Left ventricle myocardium inferior (tissue), 1 donor: ENCODE results near the gene ARHGAP26. TPM values are rescaled to one million over a fixed set of nuclear protein-coding genes. Genes with fewer than 3 reads are reported as not detected.

ENCODE experiments used
- DNase-seq: peaks from one replicate; pipeline ENCODE4 v3.0.0-alpha.2; 2020
- H3K27ac ChIP-seq: fragments of 200-600 bp; replicated peaks from 2 replicates; pipeline ENCODE4 v1.8.0; 2021
- H3K27me3 ChIP-seq: fragments of 200-600 bp; 2 replicates; pipeline ENCODE4 v1.8.0; 2021; ENCODE audit warnings: low read depth
- H3K36me3 ChIP-seq: fragments of 200-600 bp; 2 replicates; pipeline ENCODE4 v1.8.0; 2021
- H3K4me1 ChIP-seq: fragments of 200-600 bp; 2 replicates; pipeline ENCODE4 v1.8.0; 2021
- H3K4me3 ChIP-seq: fragments of 200-600 bp; 2 replicates; pipeline ENCODE4 v1.8.0; 2021; ENCODE audit warnings: mild to moderate bottlenecking, moderate library complexity
- H3K9me3 ChIP-seq: fragments of 200-600 bp; replicated peaks from 2 replicates; pipeline ENCODE4 v1.8.0; 2021
- CTCF ChIP-seq: fragments of 200-600 bp; IDR thresholded peaks from 2 replicates; pipeline ENCODE4 v1.8.0; 2021; ENCODE audit warnings: antibody characterized with exemption, mild to moderate bottlenecking, borderline replicate concordance
- intact Hi-C: fragments of 100-400 bp; cut with micrococcal nuclease; formaldehyde crosslinking; loops from one replicate; pipeline ENCODE4 v1.11.0; 2022
- total RNA-seq: library from RNA; stranded (reverse); fragmentation: NEBNext Ultra II Directional; extraction: Animal tissue kit (Norgen Biotek cat#: 25700); gene quantifications from one replicate; pipeline ENCODE4 v1.2.1, GENCODE V29; 2021
- donor health status: DM: no; HTN: yes; CAD: no; lungs with severe emphysema.

The ARHGAP26 gene
- total RNA-seq, 1 donor from 2014 or later: 35.7 TPM

DNA sequence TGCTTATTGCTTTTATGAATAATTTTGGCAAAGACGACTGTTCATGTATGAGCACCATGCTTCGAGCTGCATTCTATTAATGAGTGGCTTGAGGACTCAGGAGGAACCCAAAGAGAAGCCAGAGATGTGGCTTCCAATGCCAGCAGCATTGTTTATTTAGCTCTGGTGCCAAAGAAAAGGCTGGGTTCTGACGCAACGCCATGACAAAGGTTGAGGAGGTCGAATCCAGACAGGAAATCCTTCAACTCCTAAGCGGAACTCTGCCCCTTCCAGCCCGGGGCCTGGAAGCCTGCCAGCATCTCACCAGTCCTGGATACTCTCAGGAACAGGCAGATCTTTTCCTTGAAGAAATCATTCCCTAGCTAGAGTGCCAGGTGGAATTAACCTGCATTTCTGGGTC, 104.4 kb downstream of the ARHGAP26 start:
- Histone ChIP-seq H3K4me3 (no peak overlapping the region), H3K36me3 (peaks cover 3% of the 10 kb centered on the region), H3K27ac (peak overlapping the region; percentile 62), H3K4me1 (peaks cover 81% of the 10 kb centered on the region), H3K27me3 (no peaks in the 10 kb centered on the region), H3K9me3 (no peaks in the 10 kb centered on the region)
- TF ChIP-seq CTCF: no peak
- intact Hi-C loops: loop anchor here (5.0 kb wide), 1 partner anchor 102 kb away; the partner anchor contains the start of gene ARHGAP26
- peak; percentile 74 for DNase-seq

- DNase-seq: no peak
- no peaks in the 10 kb centered on the region for H3K9me3 ChIP-seq
- no peak for TF ChIP-seq CTCF
- H3K4me1 ChIP-seq: peaks cover 76% of the 10 kb centered on the region
- H3K36me3 ChIP-seq: peaks cover 11% of the 10 kb centered on the region
- no peaks in the 10 kb centered on the region for H3K27me3 ChIP-seq
- no peak overlapping the region for H3K4me3 ChIP-seq
- peak overlapping the region; percentile 62 for H3K27ac ChIP-seq
- intact Hi-C loops: no loop called here
Measured at GRCh38 chr5:142875936-142876335, 105.8 kb downstream of the ARHGAP26 start.

DNA sequence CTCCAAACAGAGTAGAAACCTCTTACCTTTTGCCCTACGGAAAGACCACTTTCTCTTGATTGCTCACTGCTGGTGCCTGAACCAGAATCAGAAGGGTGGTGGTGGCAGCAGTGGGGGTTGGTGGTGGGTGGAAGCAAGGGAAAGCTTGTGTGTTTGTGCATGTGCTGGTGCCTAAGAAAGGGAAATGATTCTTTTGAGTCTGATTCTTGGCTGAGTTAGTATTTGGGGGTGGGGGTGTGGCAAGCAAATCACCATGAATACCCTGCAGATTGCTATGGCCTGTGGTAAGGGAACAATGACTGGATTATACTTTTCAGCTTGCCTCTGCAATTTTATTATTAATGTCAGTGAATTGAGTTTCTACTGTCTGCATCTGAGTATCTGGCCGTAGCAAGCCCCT, 106.6 kb downstream of the ARHGAP26 start:
- TF ChIP-seq CTCF: no peak
- DNase-seq: no peak
- no peak overlapping the region for H3K27ac ChIP-seq
- peaks cover 11% of the 10 kb centered on the region for H3K36me3 ChIP-seq
- H3K4me1 ChIP-seq: peaks cover 76% of the 10 kb centered on the region
- intact Hi-C loops: no loop called here
- H3K27me3 ChIP-seq: no peaks in the 10 kb centered on the region
- H3K9me3 ChIP-seq: no peaks in the 10 kb centered on the region
- no peak overlapping the region for H3K4me3 ChIP-seq

- intact Hi-C loops: no loop called here
- peaks cover 76% of the 10 kb centered on the region for H3K4me1 ChIP-seq
- H3K4me3 ChIP-seq: no peak overlapping the region
Measured at GRCh38 chr5:142878111-142878510, 107.9 kb downstream of the ARHGAP26 start.

GRCh38 chr5:142878638-142879037, 108.5 kb downstream of the ARHGAP26 start:
- Histone ChIP-seq H3K4me3 (no peak overlapping the region), H3K9me3 (no peaks in the 10 kb centered on the region), H3K36me3 (peaks cover 11% of the 10 kb centered on the region), H3K27ac (no peak overlapping the region), H3K4me1 (peaks cover 76% of the 10 kb centered on the region), H3K27me3 (no peaks in the 10 kb centered on the region)
- DNase-seq: no peak
- intact Hi-C loops: no loop called here
- TF ChIP-seq CTCF: no peak

More at GRCh38 chr5:142878111-142878510, 107.9 kb downstream of the ARHGAP26 start:
- no peak for DNase-seq
- TF ChIP-seq CTCF: no peak
- Histone ChIP-seq H3K9me3 (no peaks in the 10 kb centered on the region), H3K36me3 (peaks cover 11% of the 10 kb centered on the region), H3K27ac (no peak overlapping the region), H3K27me3 (no peaks in the 10 kb centered on the region)
